Measurements from ENCODE around the gene NPTX1. TPM values are rescaled to one million over a fixed set of nuclear protein-coding genes. Genes with fewer than 3 reads are reported as not detected.
A peak's percentile ranks its signal among the peaks of the same experiment; 100 is the strongest.

Gene NPTX1
- total and polyA plus RNA-seq, 2 of the 13 experiments (the other 11 are each of a cell fraction or from before 2014, with no cell fraction given) = 0.01 TPM; not detected in 1

GRCh38 chr17:80441133-80441578, 35.3 kb downstream of the NPTX1 start (continued):
- TF ChIP-seq ZNF576 (CRISPR knock-in tag; IDR thresholded peaks at IDR 0.05) (no peak), THAP7 (CRISPR knock-in tag; IDR thresholded peaks at IDR 0.05) (peak; percentile 25; the same call in 1 of the 2 replicates), ZNF674 (CRISPR knock-in tag; IDR thresholded peaks at IDR 0.05; ENCODE audit: low read depth) (0 out of 2 replicates have a peak, but pooled peaks have one; percentile 76), SYNCRIP (IDR thresholded peaks at IDR 0.05; ENCODE audit: insufficient read depth, low read depth, low read length) (no peak), ATRX (CRISPR knock-in tag; IDR thresholded peaks at IDR 0.05; ENCODE audit: borderline replicate concordance) (no peak), TOE1 (CRISPR knock-in tag; IDR thresholded peaks at IDR 0.05) (0 out of 2 replicates have a peak, but pooled peaks have one; percentile 82), XRCC5 (optimal IDR thresholded peaks at IDR 0.05; ENCODE audit: low read length) (peak; percentile 61), ELF4 (CRISPR knock-in tag; IDR thresholded peaks at IDR 0.05; ENCODE audit: borderline replicate concordance) (no peak), KDM5B (CRISPR knock-in tag; IDR thresholded peaks at IDR 0.05; ENCODE audit: borderline replicate concordance) (peak; percentile 93), PAX8 (CRISPR knock-in tag; IDR thresholded peaks at IDR 0.05; ENCODE audit: borderline replicate concordance) (no peak), ADNP (CRISPR knock-in tag; IDR thresholded peaks at IDR 0.05) (no peak), ZNF891 (CRISPR knock-in tag; IDR thresholded peaks at IDR 0.05) (peak; percentile 83; the same call in 1 of the 2 replicates), ZBTB37 (CRISPR knock-in tag; IDR thresholded peaks at IDR 0.05) (no peak), ZNF563 (CRISPR knock-in tag; IDR thresholded peaks at IDR 0.05) (peak; percentile 75; the same call in 1 of the 2 replicates), E2F1 (CRISPR knock-in tag; IDR thresholded peaks at IDR 0.05) (0 out of 2 replicates have a peak, but pooled peaks have one; percentile 40), ASH2L (IDR thresholded peaks at IDR 0.05; ENCODE audit: insufficient read length, low read depth, low read length) (no peak), FOXA1 (IDR thresholded peaks at IDR 0.05) (no peak), FOXA1 (CRISPR knock-in tag; IDR thresholded peaks at IDR 0.05) (no peak), CBX1 (IDR thresholded peaks at IDR 0.05; ENCODE audit: low read depth) (no peak), SMAD1 (CRISPR knock-in tag; IDR thresholded peaks at IDR 0.05; ENCODE audit: borderline replicate concordance, low read depth) (no peak), ZNF83 (CRISPR knock-in tag; IDR thresholded peaks at IDR 0.05; ENCODE audit: borderline replicate concordance) (peak; percentile 87; the same call in 1 of the 2 replicates), ZNF33B (CRISPR knock-in tag; IDR thresholded peaks at IDR 0.05) (no peak), GLI4 (CRISPR knock-in tag; IDR thresholded peaks at IDR 0.05; ENCODE audit: borderline replicate concordance) (peak; percentile 63; the same call in 1 of the 2 replicates), LCORL (IDR thresholded peaks at IDR 0.05) (no peak), LCORL (CRISPR knock-in tag; IDR thresholded peaks at IDR 0.05) (no peak), MEIS2 (CRISPR knock-in tag; IDR thresholded peaks at IDR 0.05) (peak; percentile 96; the same call in 1 of the 2 replicates), DMAP1 (CRISPR knock-in tag; IDR thresholded peaks at IDR 0.05) (no peak), ZMAT5 (CRISPR knock-in tag; IDR thresholded peaks at IDR 0.05; ENCODE audit: borderline replicate concordance, low read depth) (0 out of 2 replicates have a peak, but pooled peaks have one; percentile 44), GABPB1 (CRISPR knock-in tag; IDR thresholded peaks at IDR 0.05) (peak; percentile 91)
